KMS-11 (cell line): ENCODE measurements around the gene BABAM2.

ENCODE experiments used
- H2AFZ ChIP-seq: fragments of 200-600 bp; sonication (generic); 2 replicates; pipeline ENCODE4 v1.6.1; 2016; ENCODE audit warnings: antibody characterized with exemption, mixed run types, low read depth
- H3K27ac ChIP-seq: fragments of 200-600 bp; sonication (generic); 2 replicates; pipeline ENCODE4 v1.6.1; 2016; ENCODE audit warnings: mild to moderate bottlenecking, mixed run types
- H3K27me3 ChIP-seq: fragments of 200-600 bp; sonication (generic); 2 replicates; pipeline ENCODE4 v1.6.1; 2017; ENCODE audit warnings: mild to moderate bottlenecking, low read depth, mixed run types, moderate library complexity; ENCODE audit not compliant: insufficient read depth
- H3K36me3 ChIP-seq: fragments of 200-600 bp; sonication (generic); 2 replicates; pipeline ENCODE4 v1.6.1; 2017; ENCODE audit warnings: mild to moderate bottlenecking, mixed run types; ENCODE audit not compliant: insufficient read depth
- H3K4me1 ChIP-seq: fragments of 200-600 bp; sonication (generic); 2 replicates; pipeline ENCODE4 v1.6.1; 2016; ENCODE audit warnings: mild to moderate bottlenecking, low read depth, mixed run types; ENCODE audit not compliant: poor library complexity, severe bottlenecking
- H3K4me2 ChIP-seq: fragments of 200-600 bp; sonication (generic); 2 replicates; pipeline ENCODE4 v1.7.0; 2016; ENCODE audit warnings: mild to moderate bottlenecking, mixed run types
- H3K4me3 ChIP-seq: fragments of 200-600 bp; sonication (generic); IDR thresholded peaks from 2 replicates; pipeline ENCODE4 v1.6.1; 2017; ENCODE audit warnings: low read depth, low read length, mixed read lengths; ENCODE audit not compliant: insufficient read depth
- H3K79me2 ChIP-seq: fragments of 200-600 bp; sonication (generic); 2 replicates; pipeline ENCODE4 v1.6.1; 2016; ENCODE audit warnings: low read depth, mixed run types; ENCODE audit not compliant: insufficient read depth
- H3K9ac ChIP-seq: fragments of 200-600 bp; sonication (generic); 2 replicates; pipeline ENCODE4 v1.6.1; 2016; ENCODE audit warnings: mild to moderate bottlenecking, mixed run types
- H4K20me1 ChIP-seq: fragments of 200-600 bp; sonication (generic); 2 replicates; pipeline ENCODE4 v1.6.1; 2016; ENCODE audit warnings: mild to moderate bottlenecking, mixed run types; ENCODE audit not compliant: insufficient read depth
- TF ChIP-seq, protein P1 (sequence below): fragments of 200-600 bp; sonication (generic); conservative IDR thresholded peaks from 2 replicates; pipeline ENCODE4 v1.6.1; 2017; ENCODE audit warnings: low read depth, mild to moderate bottlenecking, antibody characterized with exemption, low read length, moderate library complexity, mixed read lengths

Gene BABAM2

DNA sequence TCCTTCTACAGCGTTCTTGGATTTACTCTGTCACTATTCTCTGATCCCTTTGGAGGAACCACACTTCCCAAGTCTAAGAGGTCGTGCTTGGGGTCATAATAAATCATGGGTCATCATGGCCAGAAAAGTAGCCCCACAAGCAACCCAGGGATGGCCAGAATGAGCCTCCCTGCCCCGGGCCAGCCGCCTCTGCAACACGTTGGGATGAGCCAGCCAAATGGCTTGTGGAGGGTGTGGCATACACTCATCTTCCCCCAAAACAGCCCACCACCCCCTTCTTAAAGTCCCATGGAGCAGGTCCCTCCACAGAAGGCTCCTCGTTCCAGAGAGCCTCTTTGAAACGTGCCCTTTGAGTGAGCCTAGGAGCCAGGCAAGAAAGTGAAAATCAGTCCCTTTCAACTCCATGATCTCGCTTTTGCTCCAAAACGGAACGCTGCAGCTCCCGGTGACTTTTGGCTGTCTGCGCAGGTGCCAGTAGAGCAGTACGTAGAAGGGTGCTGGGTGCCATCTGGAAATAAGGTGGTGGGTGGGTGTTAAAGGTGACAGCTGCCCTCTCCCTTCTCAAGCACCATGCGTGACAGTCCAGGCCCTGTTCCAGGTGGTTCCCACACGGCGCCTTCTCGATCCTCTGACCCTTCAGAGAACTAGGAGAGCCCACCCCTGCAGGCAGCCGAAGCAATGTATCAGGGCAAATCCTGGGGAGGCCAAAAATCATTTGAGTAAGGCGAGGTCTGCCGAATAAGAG, 453.6 kb downstream of the BABAM2 start:
- no peaks in the 10 kb centered on the region for H4K20me1 ChIP-seq
- TF ChIP-seq, protein P1, sequence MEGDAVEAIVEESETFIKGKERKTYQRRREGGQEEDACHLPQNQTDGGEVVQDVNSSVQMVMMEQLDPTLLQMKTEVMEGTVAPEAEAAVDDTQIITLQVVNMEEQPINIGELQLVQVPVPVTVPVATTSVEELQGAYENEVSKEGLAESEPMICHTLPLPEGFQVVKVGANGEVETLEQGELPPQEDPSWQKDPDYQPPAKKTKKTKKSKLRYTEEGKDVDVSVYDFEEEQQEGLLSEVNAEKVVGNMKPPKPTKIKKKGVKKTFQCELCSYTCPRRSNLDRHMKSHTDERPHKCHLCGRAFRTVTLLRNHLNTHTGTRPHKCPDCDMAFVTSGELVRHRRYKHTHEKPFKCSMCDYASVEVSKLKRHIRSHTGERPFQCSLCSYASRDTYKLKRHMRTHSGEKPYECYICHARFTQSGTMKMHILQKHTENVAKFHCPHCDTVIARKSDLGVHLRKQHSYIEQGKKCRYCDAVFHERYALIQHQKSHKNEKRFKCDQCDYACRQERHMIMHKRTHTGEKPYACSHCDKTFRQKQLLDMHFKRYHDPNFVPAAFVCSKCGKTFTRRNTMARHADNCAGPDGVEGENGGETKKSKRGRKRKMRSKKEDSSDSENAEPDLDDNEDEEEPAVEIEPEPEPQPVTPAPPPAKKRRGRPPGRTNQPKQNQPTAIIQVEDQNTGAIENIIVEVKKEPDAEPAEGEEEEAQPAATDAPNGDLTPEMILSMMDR, result no peak
- H3K4me1 ChIP-seq, result no peaks in the 10 kb centered on the region
- H2AFZ ChIP-seq, result no peak overlapping the region
- no peaks in the 10 kb centered on the region for H3K79me2 ChIP-seq
- no peak overlapping the region for H3K4me2 ChIP-seq
- no peak overlapping the region for H3K27ac ChIP-seq
- H3K36me3 ChIP-seq, result no peaks in the 10 kb centered on the region
- no peaks in the 10 kb centered on the region for H3K27me3 ChIP-seq
- no peak overlapping the region for H3K4me3 ChIP-seq
- H3K9ac ChIP-seq, result no peak overlapping the region

DNA sequence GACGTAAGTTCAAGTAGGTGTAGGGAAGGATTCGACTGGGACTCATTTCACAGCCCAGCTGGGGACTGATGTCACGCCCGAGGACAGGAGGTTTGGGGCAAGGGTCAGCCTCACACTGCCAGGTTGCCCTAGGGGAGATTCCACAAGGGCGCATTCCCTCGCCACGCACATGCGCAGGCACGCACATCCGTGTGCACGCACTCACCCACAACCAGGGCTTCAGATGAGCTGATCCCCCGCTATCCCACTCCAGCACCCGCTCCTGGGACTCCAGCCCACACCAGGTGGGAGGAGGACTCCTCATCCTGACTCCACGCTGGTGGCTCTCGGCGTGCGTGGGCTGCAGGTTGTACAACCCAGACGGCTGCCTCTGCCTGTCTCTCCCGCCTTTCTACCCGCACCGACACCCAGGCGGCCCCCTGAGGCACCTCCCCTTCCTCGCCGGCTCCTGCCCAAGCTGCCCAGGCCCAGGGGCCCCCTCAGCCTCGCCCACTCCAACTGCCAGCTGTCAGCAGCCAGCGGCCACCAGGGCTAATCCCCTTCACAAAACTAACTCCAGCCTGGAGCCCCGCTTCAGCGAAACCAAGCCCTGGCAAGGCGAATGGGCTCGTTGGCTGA, 454.3 kb downstream of the BABAM2 start:
- no peaks in the 10 kb centered on the region for H3K79me2 ChIP-seq
- H3K4me2 ChIP-seq, result no peak overlapping the region
- no peaks in the 10 kb centered on the region for H3K4me1 ChIP-seq
- H4K20me1 ChIP-seq, result no peaks in the 10 kb centered on the region
- no peak overlapping the region for H3K9ac ChIP-seq
- H2AFZ ChIP-seq, result no peak overlapping the region
- H3K27me3 ChIP-seq, result no peaks in the 10 kb centered on the region
- TF ChIP-seq, protein P1, result no peak
- no peak overlapping the region for H3K4me3 ChIP-seq
- H3K27ac ChIP-seq, result no peak overlapping the region
- no peaks in the 10 kb centered on the region for H3K36me3 ChIP-seq

GRCh38 chr2:28345619-28346018, 455.1 kb downstream of the BABAM2 start:
- H3K36me3 ChIP-seq, result no peaks in the 10 kb centered on the region
- no peak overlapping the region for H3K4me3 ChIP-seq
- H3K4me1 ChIP-seq, result no peaks in the 10 kb centered on the region
- no peak overlapping the region for H3K27ac ChIP-seq
- H3K4me2 ChIP-seq, result no peak overlapping the region
- H2AFZ ChIP-seq, result no peak overlapping the region
- TF ChIP-seq, protein P1, result no peak
- H3K9ac ChIP-seq, result no peak overlapping the region
- H3K27me3 ChIP-seq, result no peaks in the 10 kb centered on the region
- no peaks in the 10 kb centered on the region for H3K79me2 ChIP-seq
- no peaks in the 10 kb centered on the region for H4K20me1 ChIP-seq

- H3K4me3 ChIP-seq, result no peak overlapping the region
- no peaks in the 10 kb centered on the region for H4K20me1 ChIP-seq
- TF ChIP-seq, protein P1, result no peak
- no peak overlapping the region for H2AFZ ChIP-seq
- no peak overlapping the region for H3K27ac ChIP-seq
- no peaks in the 10 kb centered on the region for H3K27me3 ChIP-seq
- H3K9ac ChIP-seq, result no peak overlapping the region
- H3K79me2 ChIP-seq, result no peaks in the 10 kb centered on the region
- H3K4me1 ChIP-seq, result no peaks in the 10 kb centered on the region
- H3K36me3 ChIP-seq, result no peaks in the 10 kb centered on the region
- no peak overlapping the region for H3K4me2 ChIP-seq
These were observed 456.1 kb downstream of the BABAM2 start for GRCh38 chr2:28346587-28346986.
